H1 (cell line): ENCODE data around the gene TP53TG3D.
"Not testable (repeated sequence)": the region's sequence is repeated elsewhere in the genome, so short reads cannot be mapped to it uniquely, and the experiment has no call there.

Source experiments
- EP300 ChIP-seq, 2 experiments: IDR thresholded peaks; 1 replicate in 1 of 2; 2 replicates in 1 of 2; pipeline ENCODE4 v1.6.1; 2011 to 2012; ENCODE audit warnings: low read depth in 2 of 2, low read length in 2 of 2, mild to moderate bottlenecking in 2 of 2, borderline replicate concordance in 1 of 2, inconsistent platforms in 1 of 2, moderate library complexity in 1 of 2
- POLR2A ChIP-seq, 2 experiments: IDR thresholded peaks; 1 replicate in 1 of 2; 2 replicates in 1 of 2; pipeline ENCODE4 v1.6.1; 2011; ENCODE audit warnings: low read depth in 2 of 2, low read length in 2 of 2, mild to moderate bottlenecking in 2 of 2; ENCODE audit errors: control extremely low read depth in 1 of 2
- SP4 ChIP-seq: IDR thresholded peaks from 2 replicates; pipeline ENCODE4 v1.6.1; 2012; ENCODE audit warnings: low read length, inconsistent platforms
- TF ChIP-seq, protein P1 (sequence below), 3 experiments: IDR thresholded peaks; 1 replicate in 2 of 3; 2 replicates in 1 of 3; pipeline versions ENCODE4 v1.5.1 to v1.6.1; 2011; ENCODE audit warnings: low read length in 3 of 3, mild to moderate bottlenecking in 3 of 3, inconsistent platforms in 2 of 3, low read depth in 1 of 3, moderate library complexity in 1 of 3; ENCODE audit not compliant: insufficient read depth in 1 of 3; ENCODE audit errors: control extremely low read depth in 1 of 3

DNA sequence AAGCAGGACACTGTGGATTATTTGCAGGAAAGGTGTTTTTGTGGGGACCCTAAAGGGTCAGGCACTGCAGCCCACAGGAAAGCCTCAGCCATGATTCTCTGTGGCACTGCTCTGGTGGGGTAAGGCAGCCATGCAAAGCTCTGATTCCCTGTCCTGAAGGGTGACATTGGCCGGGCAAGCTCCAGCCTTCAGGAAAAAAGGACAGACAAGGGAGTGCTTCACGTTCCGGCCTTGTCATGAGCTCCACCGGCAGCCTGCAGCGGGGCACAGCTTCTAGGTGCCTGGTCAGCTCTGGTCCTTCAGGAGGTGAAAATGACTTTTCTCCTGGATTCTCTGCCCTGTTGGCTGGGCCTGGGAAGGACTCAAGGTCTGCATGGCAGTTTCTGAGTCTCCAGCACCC lies 8.4 kb downstream of the TP53TG3D start:
- not testable (repeated sequence) for TF ChIP-seq POLR2A (IDR thresholded peaks at IDR 0.05; ENCODE audit: control extremely low read depth in 1 of 2, low read depth in 2 of 2, low read length in 2 of 2); EP300 (IDR thresholded peaks at IDR 0.05; ENCODE audit: borderline replicate concordance in 1 of 2, low read depth in 2 of 2, low read length in 2 of 2); SP4
- TF ChIP-seq, protein P1, sequence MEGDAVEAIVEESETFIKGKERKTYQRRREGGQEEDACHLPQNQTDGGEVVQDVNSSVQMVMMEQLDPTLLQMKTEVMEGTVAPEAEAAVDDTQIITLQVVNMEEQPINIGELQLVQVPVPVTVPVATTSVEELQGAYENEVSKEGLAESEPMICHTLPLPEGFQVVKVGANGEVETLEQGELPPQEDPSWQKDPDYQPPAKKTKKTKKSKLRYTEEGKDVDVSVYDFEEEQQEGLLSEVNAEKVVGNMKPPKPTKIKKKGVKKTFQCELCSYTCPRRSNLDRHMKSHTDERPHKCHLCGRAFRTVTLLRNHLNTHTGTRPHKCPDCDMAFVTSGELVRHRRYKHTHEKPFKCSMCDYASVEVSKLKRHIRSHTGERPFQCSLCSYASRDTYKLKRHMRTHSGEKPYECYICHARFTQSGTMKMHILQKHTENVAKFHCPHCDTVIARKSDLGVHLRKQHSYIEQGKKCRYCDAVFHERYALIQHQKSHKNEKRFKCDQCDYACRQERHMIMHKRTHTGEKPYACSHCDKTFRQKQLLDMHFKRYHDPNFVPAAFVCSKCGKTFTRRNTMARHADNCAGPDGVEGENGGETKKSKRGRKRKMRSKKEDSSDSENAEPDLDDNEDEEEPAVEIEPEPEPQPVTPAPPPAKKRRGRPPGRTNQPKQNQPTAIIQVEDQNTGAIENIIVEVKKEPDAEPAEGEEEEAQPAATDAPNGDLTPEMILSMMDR (IDR thresholded peaks at IDR 0.05; ENCODE audit: control extremely low read depth in 1 of 3, insufficient read depth in 1 of 3, low read depth in 1 of 3, low read length in 3 of 3), result not testable (repeated sequence)
